ENCODE measurements around the gene RGL2. TPM values are rescaled to one million over a fixed set of nuclear protein-coding genes. Genes with fewer than 3 reads are reported as not detected.

RGL2 gene
- total RNA-seq, 4 donors from 2014 or later = 34.4 to 118 (median 36.0) TPM

- no peaks in the 10 kb centered on the region for H3K4me1 ChIP-seq
- no peaks in the 10 kb centered on the region for H3K27me3 ChIP-seq
- no peaks in the 10 kb centered on the region for H3K36me3 ChIP-seq
- H3K4me3 ChIP-seq = no peak overlapping the region
- H3K9me3 ChIP-seq = no peaks in the 10 kb centered on the region
- TF ChIP-seq POLR2A (IDR thresholded peaks at IDR 0.05) = no peak
- H3K27ac ChIP-seq = no peak overlapping the region
- DNase-seq = no peak
- intact Hi-C loops (cut with DNase I; ENCODE audit: low total_unique reads) = no loop called here
Observed at GRCh38 chr6:33329058-33329457, 30.3 kb upstream of the RGL2 start.

- no peak for DNase-seq
- H3K27ac ChIP-seq = peak overlapping the region; percentile 89 to 90
- TF ChIP-seq POLR2A (IDR thresholded peaks at IDR 0.05) (no peak), CTCF (IDR thresholded peaks at IDR 0.05) (no peak)
- no peaks in the 10 kb centered on the region for H3K9me3 ChIP-seq
- H3K4me3 ChIP-seq = peak overlapping the region in 1 of 2 donors; percentile 91
- intact Hi-C loops (cut with DNase I; ENCODE audit: low total_unique reads) = no loop called here
- H3K27me3 ChIP-seq = no peaks in the 10 kb centered on the region
- no peaks in the 10 kb centered on the region for H3K36me3 ChIP-seq
- peaks cover 6 to 16% of the 10 kb centered on the region in 2 donors for H3K4me1 ChIP-seq
Observed at GRCh38 chr6:33324125-33324524, 25.4 kb upstream of the RGL2 start.

- no peak for DNase-seq
- no peaks in the 10 kb centered on the region for H3K27me3 ChIP-seq
- peaks cover 6 to 16% of the 10 kb centered on the region in 2 donors for H3K4me1 ChIP-seq
- peak overlapping the region; percentile 82 to 91 for H3K4me3 ChIP-seq
- H3K27ac ChIP-seq = peak overlapping the region; percentile 89 to 90
- TF ChIP-seq POLR2A (IDR thresholded peaks at IDR 0.05) = no peak
- TF ChIP-seq CTCF (IDR thresholded peaks at IDR 0.05) = no peak
- no peaks in the 10 kb centered on the region for H3K36me3 ChIP-seq
- intact Hi-C loops (cut with DNase I; ENCODE audit: low total_unique reads) = no loop called here
- no peaks in the 10 kb centered on the region for H3K9me3 ChIP-seq
Observed at GRCh38 chr6:33323623-33323948, 24.8 kb upstream of the RGL2 start.

- DNase-seq = peak in 1 of 2 donors; percentile 23
- Histone ChIP-seq H3K4me1 (peaks cover 6 to 16% of the 10 kb centered on the region in 2 donors), H3K9me3 (no peaks in the 10 kb centered on the region), H3K27ac (peak overlapping the region; percentile 89 to 90), H3K36me3 (no peaks in the 10 kb centered on the region), H3K27me3 (no peaks in the 10 kb centered on the region), H3K4me3 (no peak overlapping the region)
- TF ChIP-seq POLR2A (IDR thresholded peaks at IDR 0.05) = no peak
- no peak for TF ChIP-seq CTCF (IDR thresholded peaks at IDR 0.05)
- intact Hi-C loops (cut with DNase I; ENCODE audit: low total_unique reads) = no loop called here
Observed at GRCh38 chr6:33321227-33321626, 22.5 kb upstream of the RGL2 start.

- intact Hi-C loops (cut with DNase I; ENCODE audit: low total_unique reads) = no loop called here
Observed at GRCh38 chr6:33320315-33321181, 21.8 kb upstream of the RGL2 start.

More at GRCh38 chr6:33320315-33321181, 21.8 kb upstream of the RGL2 start:
- DNase-seq = peak; percentile 86
- Histone ChIP-seq H3K4me3 (no peak overlapping the region), H3K36me3 (no peaks in the 10 kb centered on the region), H3K27ac (peak overlapping the region; percentile 89 to 90), H3K27me3 (no peaks in the 10 kb centered on the region), H3K4me1 (peaks cover 6 to 16% of the 10 kb centered on the region in 2 donors), H3K9me3 (no peaks in the 10 kb centered on the region)
- TF ChIP-seq CTCF (IDR thresholded peaks at IDR 0.05) (no peak), POLR2A (IDR thresholded peaks at IDR 0.05) (no peak)

Data from uterus (tissue), 4 donors.